Measurements from ENCODE around the gene TMEM254.

The TMEM254 gene

DNA sequence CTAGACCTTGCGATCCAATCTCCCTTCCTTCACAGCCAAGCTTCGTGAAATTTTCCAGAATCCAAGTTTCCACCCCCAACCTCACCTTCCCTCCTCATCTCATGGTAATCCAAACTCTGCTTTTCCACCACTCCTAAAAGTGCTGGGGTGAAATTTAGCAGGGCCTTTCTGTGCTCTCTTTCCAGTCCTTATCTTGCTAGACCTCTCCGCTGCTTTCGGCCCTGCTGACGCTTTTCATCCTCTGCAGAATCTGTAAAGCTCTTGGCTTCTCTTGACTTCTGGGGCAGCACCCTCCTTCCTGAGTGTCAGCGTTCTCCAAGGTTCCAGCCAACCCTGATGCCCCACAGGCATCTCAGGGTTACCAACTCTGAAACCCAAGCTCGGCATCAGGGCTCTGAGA is 61.8 kb downstream of the TMEM254 start:
- Histone ChIP-seq H3F3A (ENCODE audit: insufficient read depth) (peaks cover 7% of the 10 kb centered on the region; the same call in 1 of the 2 replicates), H2AFZ (ENCODE audit: low read depth, low read length, severe bottlenecking) (no peak overlapping the region), H3K9ac (ENCODE audit: low read length) (no peak overlapping the region), H3K79me2 (ENCODE audit: insufficient read depth, low read length) (no peaks in the 10 kb centered on the region), H4K20me1 (ENCODE audit: low read depth, low read length) (no peaks in the 10 kb centered on the region), H3K4me3 (ENCODE audit: insufficient read depth, low read length, poor library complexity, severe bottlenecking) (no peak overlapping the region), H3K36me3 (ENCODE audit: low read length) (no peaks in the 10 kb centered on the region), H3K27me3 (ENCODE audit: low read length) (no peaks in the 10 kb centered on the region), H3K4me2 (ENCODE audit: low read depth, low read length, poor library complexity, severe bottlenecking) (no peak overlapping the region), H3K9me3 (ENCODE audit: insufficient read depth, low read length) (no peaks in the 10 kb centered on the region), H3K9me2 (replicated peaks; ENCODE audit: insufficient read depth, low read length) (no peaks in the 10 kb centered on the region), H3K27ac (ENCODE audit: low read depth, low read length) (no peak overlapping the region)
- TF ChIP-seq CTCF (IDR thresholded peaks at IDR 0.05; ENCODE audit: insufficient read depth, low read length, poor library complexity, severe bottlenecking): no peak
- no peak for TF ChIP-seq EZH2phosphoT487 (conservative IDR thresholded peaks at IDR 0.05; ENCODE audit: low read length)

GRCh38 chr10:80141696-80142460 is 63.4 kb downstream of the TMEM254 start:
- no peak for TF ChIP-seq CTCF (IDR thresholded peaks at IDR 0.05; ENCODE audit: insufficient read depth, low read length, poor library complexity, severe bottlenecking)
- no peak for TF ChIP-seq EZH2phosphoT487 (conservative IDR thresholded peaks at IDR 0.05; ENCODE audit: low read length)
- Histone ChIP-seq H3K36me3 (ENCODE audit: low read length) (no peaks in the 10 kb centered on the region), H3K9me3 (ENCODE audit: insufficient read depth, low read length) (no peaks in the 10 kb centered on the region), H3K9ac (ENCODE audit: low read length) (no peak overlapping the region), H3K9me2 (replicated peaks; ENCODE audit: insufficient read depth, low read length) (no peaks in the 10 kb centered on the region), H3K79me2 (ENCODE audit: insufficient read depth, low read length) (no peaks in the 10 kb centered on the region), H3K27me3 (ENCODE audit: low read length) (no peaks in the 10 kb centered on the region), H3K4me3 (ENCODE audit: insufficient read depth, low read length, poor library complexity, severe bottlenecking) (no peak overlapping the region), H3K27ac (ENCODE audit: low read depth, low read length) (no peak overlapping the region), H4K20me1 (ENCODE audit: low read depth, low read length) (no peaks in the 10 kb centered on the region), H3F3A (ENCODE audit: insufficient read depth) (peaks cover 13% of the 10 kb centered on the region), H3K4me2 (ENCODE audit: low read depth, low read length, poor library complexity, severe bottlenecking) (no peak overlapping the region), H2AFZ (ENCODE audit: low read depth, low read length, severe bottlenecking) (no peak overlapping the region)
